H1 (cell line): ENCODE data around the gene MPIG6B. TPM values are rescaled to one million over a fixed set of nuclear protein-coding genes. Genes with fewer than 3 reads are reported as not detected.

ENCODE experiments used
- CTCF ChIA-PET: fragments of 300-600 bp; sonication (Branson Sonifier 250); formaldehyde crosslinking; loops from one replicate; lab custom pipeline; 2021; ENCODE audit not compliant: partially characterized antibody; lab: Charles Lee
- POLR2A ChIA-PET: fragments of 300-600 bp; sonication (Branson Sonifier 250); formaldehyde crosslinking; loops from one replicate; lab custom pipeline; 2021; ENCODE audit warnings: inconsistent platforms; ENCODE audit not compliant: partially characterized antibody; lab: Charles Lee
- DNase-seq, 2 experiments: peaks; one replicate each; pipeline versions ENCODE4 v3.0.0 to v3.0.0-alpha.2; 2010 to 2022; ENCODE audit warnings: low spot score in 2 of 2, low read depth in 1 of 2, mixed read lengths in 1 of 2
- FAIRE-seq: peaks from 2 replicates; lab custom pipeline; 2011; peaks lifted over from hg19 to GRCh38; lab: Jason Lieb, UNC
- H2AFZ ChIP-seq: 2 replicates; pipeline ENCODE4 v1.8.1; 2012; ENCODE audit warnings: low read length, inconsistent platforms
- H2AK5ac ChIP-seq: 2 replicates; pipeline ENCODE4 v1.6.1; 2013; ENCODE audit warnings: low read depth, low read length
- H2BK120ac ChIP-seq: replicated peaks from 2 replicates; pipeline ENCODE3; 2013; ENCODE audit warnings: low read depth, low read length, inconsistent platforms
- H2BK12ac ChIP-seq: 2 replicates; pipeline ENCODE4 v1.6.1; 2013; ENCODE audit warnings: low read depth, low read length
- H2BK15ac ChIP-seq: 2 replicates; pipeline ENCODE4 v1.6.1; 2013; ENCODE audit warnings: low read length
- H2BK20ac ChIP-seq: 2 replicates; pipeline ENCODE4 v1.6.1; 2013; ENCODE audit warnings: low read length
- H2BK5ac ChIP-seq: 2 replicates; pipeline ENCODE4 v1.6.1; 2013; ENCODE audit warnings: low read depth, low read length
- H3K14ac ChIP-seq: 2 replicates; pipeline ENCODE4 v1.6.1; 2013; ENCODE audit warnings: inconsistent platforms; ENCODE audit not compliant: insufficient read length
- H3K18ac ChIP-seq: 2 replicates; pipeline ENCODE4 v1.6.1; 2013; ENCODE audit warnings: low read length; ENCODE audit errors: extremely low read depth
- H3K23ac ChIP-seq: 2 replicates; pipeline ENCODE4 v1.6.1; 2013; ENCODE audit warnings: inconsistent platforms; ENCODE audit not compliant: insufficient read length
- H3K23me2 ChIP-seq: 2 replicates; pipeline ENCODE4 v1.6.1; 2013; ENCODE audit warnings: low read depth, low read length
- H3K27ac ChIP-seq: 2 replicates; pipeline ENCODE4 v1.6.1; 2011; ENCODE audit warnings: low read depth, low read length, inconsistent platforms
- H3K27me3 ChIP-seq, 4 experiments: replicated peaks in 1 of 4; 1 replicate in 1 of 4; 2 replicates in 3 of 4; pipeline versions ENCODE4 v1.6.1 to v1.8.1; 2011 to 2013; ENCODE audit warnings: low read length in 3 of 4, mild to moderate bottlenecking in 3 of 4, inconsistent platforms in 2 of 4, mixed read lengths in 2 of 4, moderate library complexity in 1 of 4; ENCODE audit not compliant: control insufficient read depth in 3 of 4, insufficient read depth in 3 of 4; ENCODE audit errors: extremely low read depth in 1 of 4
- H3K36me3 ChIP-seq, 4 experiments: 2 replicates each; pipeline versions ENCODE4 v1.6.1 to v1.8.1; 2011 to 2013; ENCODE audit warnings: mild to moderate bottlenecking in 4 of 4, low read length in 3 of 4, moderate library complexity in 2 of 4, control low read depth in 1 of 4, inconsistent platforms in 1 of 4; ENCODE audit not compliant: insufficient read depth in 4 of 4, control insufficient read depth in 2 of 4
- H3K4ac ChIP-seq: replicated peaks from 2 replicates; pipeline ENCODE3; 2013; ENCODE audit warnings: low read length, low read depth, mixed read lengths, inconsistent platforms; ENCODE audit not compliant: insufficient read length
- H3K4me1 ChIP-seq, 4 experiments: replicated peaks in 1 of 4; 1 replicate in 1 of 4; 2 replicates in 3 of 4; pipeline versions ENCODE4 v1.6.1 to v1.8.1; 2011 to 2013; ENCODE audit warnings: low read length in 3 of 4, inconsistent platforms in 2 of 4, mixed read lengths in 1 of 4; ENCODE audit not compliant: insufficient read depth in 4 of 4, control insufficient read depth in 3 of 4
- H3K4me2 ChIP-seq, 2 experiments: 2 replicates each; pipeline versions ENCODE4 v1.6.1 to v1.8.1; 2011 to 2013; ENCODE audit warnings: low read depth in 2 of 2, low read length in 2 of 2, control low read depth in 1 of 2, inconsistent platforms in 1 of 2, mild to moderate bottlenecking in 1 of 2; ENCODE audit not compliant: insufficient read depth in 1 of 2
- H3K4me3 ChIP-seq, 4 experiments: fragments of 200-600, 300-600 bp in 1 of 4; sonication (generic), shearing (Covaris generic), sonication (Bioruptor Twin) in 1 of 4; 2 replicates each; pipeline versions ENCODE4 v1.5.1 to v1.8.1; 2011 to 2016; ENCODE audit warnings: low read length in 4 of 4, low read depth in 3 of 4, control low read depth in 2 of 4, inconsistent platforms in 2 of 4, mild to moderate bottlenecking in 2 of 4, mixed read lengths in 1 of 4, moderate library complexity in 1 of 4; ENCODE audit not compliant: insufficient read depth in 2 of 4; ENCODE audit errors: extremely low read depth in 1 of 4
- H3K56ac ChIP-seq: replicated peaks from 2 replicates; pipeline ENCODE3; 2013; ENCODE audit warnings: low read depth, mild to moderate bottlenecking, mixed read lengths, low read length, inconsistent platforms; ENCODE audit not compliant: insufficient read length
- H3K79me1 ChIP-seq: 2 replicates; pipeline ENCODE4 v1.6.1; 2013; ENCODE audit warnings: low read depth, low read length, control low read depth
- H3K79me2 ChIP-seq, 2 experiments: 2 replicates each; pipeline versions ENCODE4 v1.6.1 to v1.8.1; 2012 to 2013; ENCODE audit warnings: low read length in 2 of 2, mild to moderate bottlenecking in 2 of 2, inconsistent platforms in 1 of 2; ENCODE audit not compliant: insufficient read depth in 2 of 2, control insufficient read depth in 1 of 2
- H3K9ac ChIP-seq, 4 experiments: replicated peaks in 1 of 4; 1 replicate in 1 of 4; 2 replicates in 3 of 4; pipeline versions ENCODE4 v1.6.1 to v1.8.1; 2011 to 2013; ENCODE audit warnings: low read depth in 3 of 4, low read length in 3 of 4, control low read depth in 2 of 4, mild to moderate bottlenecking in 2 of 4, moderate library complexity in 2 of 4, inconsistent platforms in 1 of 4; ENCODE audit errors: extremely low read depth in 1 of 4
- H3K9me3 ChIP-seq, 2 experiments: 2 replicates each; pipeline versions ENCODE4 v1.6.1 to v1.8.1; 2012 to 2013; ENCODE audit warnings: mild to moderate bottlenecking in 2 of 2, moderate library complexity in 2 of 2, control low read depth in 1 of 2, inconsistent platforms in 1 of 2, low read depth in 1 of 2, low read length in 1 of 2, mixed read lengths in 1 of 2; ENCODE audit not compliant: insufficient read depth in 2 of 2
- H4K20me1 ChIP-seq, 2 experiments: replicated peaks in 1 of 2; 2 replicates each; pipeline versions ENCODE3 to v1.8.1; 2011 to 2013; ENCODE audit warnings: inconsistent platforms in 2 of 2, low read length in 2 of 2, mild to moderate bottlenecking in 1 of 2; ENCODE audit not compliant: insufficient read depth in 2 of 2, control insufficient read depth in 1 of 2
- H4K5ac ChIP-seq: 2 replicates; pipeline ENCODE4 v1.6.1; 2013; ENCODE audit warnings: low read length, low read depth, mixed read lengths, inconsistent platforms; ENCODE audit not compliant: insufficient read length
- H4K8ac ChIP-seq: 2 replicates; pipeline ENCODE4 v1.8.0; 2013; ENCODE audit warnings: mild to moderate bottlenecking, moderate library complexity, low read length, inconsistent platforms; ENCODE audit not compliant: insufficient read depth; ENCODE audit errors: extremely low read depth
- H4K91ac ChIP-seq: replicated peaks from 2 replicates; pipeline ENCODE3; 2013; ENCODE audit warnings: low read length, mixed read lengths, inconsistent platforms; ENCODE audit not compliant: insufficient read length
- EGR1 ChIP-seq: IDR thresholded peaks from 2 replicates; pipeline ENCODE4 v1.6.1; 2011; ENCODE audit warnings: low read depth, low read length, borderline replicate concordance
- TCF12 ChIP-seq: IDR thresholded peaks from 2 replicates; pipeline ENCODE4 v1.6.1; 2011; ENCODE audit warnings: low read depth, mild to moderate bottlenecking, low read length
- WGBS, 2 experiments: shearing (Covaris generic) in 1 of 2; methylation state at CpG; one replicate each; pipeline versions ENCODE4 v1.1.6 to v1.1.7; 2013 to 2015; ENCODE audit warnings: low lambda C conversion rate in 2 of 2, mixed read lengths in 2 of 2, inconsistent platforms in 1 of 2, low coverage in 1 of 2, missing lambda C conversion rate in 1 of 2; ENCODE audit not compliant: insufficient replicate concordance in 2 of 2, insufficient coverage in 1 of 2, insufficient read length in 1 of 2; ENCODE audit errors: extremely low coverage in 1 of 2, missing lambda C conversion rate in 1 of 2; 5-methylcytosine and 5-hydroxymethylcytosine counted together
- polyA plus RNA-seq, 7 experiments: library from polyadenylated mRNA; depleted of rRNA in 3 of 7; stranded (reverse) in 5 of 7; unstranded in 2 of 7; fragments of >200 nt in 5 of 7; fragments of 200-250 nt in 2 of 7; gene quantifications; 1 replicate in 5 of 7; 2 replicates in 1 of 7; 4 replicates in 1 of 7; pipeline versions ENCODE4 v1.2.1 to v1.2.3, GENCODE V29; 2011 to 2013; ENCODE audit warnings: missing spikeins in 2 of 7, mixed read lengths in 2 of 7
- total RNA-seq: library from RNA; stranded (reverse); fragmentation: NEBNext Ultra II Directional; extraction: Animal tissue kit (Norgen Biotek cat#: 25700); gene quantifications from 2 replicates; pipeline ENCODE4 v1.2.1, GENCODE V29; 2021

The MPIG6B gene
- total and polyA plus RNA-seq, 2 of the 8 experiments (the other 6 are each of a cell fraction or from before 2014, with no cell fraction given) = 0.18 TPM; not detected in 1

DNA sequence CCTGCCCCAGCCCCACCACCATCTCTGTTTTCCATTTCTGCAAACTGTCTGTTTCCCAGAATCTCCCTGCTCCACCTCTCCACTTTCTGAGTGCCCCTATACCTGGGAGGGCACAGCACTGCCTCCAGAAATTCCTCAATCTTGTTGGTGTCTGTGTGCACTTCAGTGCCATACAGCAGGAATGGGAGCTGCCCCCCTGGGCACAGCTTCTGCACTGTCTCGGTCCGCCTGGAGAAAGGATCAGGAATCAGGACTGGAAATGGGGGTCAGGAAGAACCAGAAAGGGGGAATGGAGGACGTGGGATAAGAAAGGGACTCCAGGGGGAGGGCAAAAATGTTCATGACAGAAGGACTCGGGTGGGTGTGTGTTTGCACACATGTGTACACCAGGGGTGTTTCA lies 10.6 kb downstream of the MPIG6B start:
- Histone ChIP-seq H3K9ac (no peak overlapping the region; a peak in 1 of 7 replicates), H4K91ac (no peak overlapping the region), H3K79me1 (peaks cover 8% of the 10 kb centered on the region; the same call in 1 of the 2 replicates), H3K14ac (no peak overlapping the region), H3K4me1 (peaks cover 20 to 33% (median 22%) of the 10 kb centered on the region in 4 experiments), H3K4me3 (no peak overlapping the region), H2BK15ac (no peak overlapping the region), H2BK5ac (0 out of 2 replicates have a peak overlapping the region, but pooled peaks have one; percentile 53), H3K56ac (no peak overlapping the region), H3K4me2 (peak overlapping the region; percentile 78 to 99; a peak in 3 of 4 replicates), H3K23me2 (peaks cover 19% of the 10 kb centered on the region), H4K5ac (no peak overlapping the region), H3K36me3 (peaks cover 10 to 30% (median 21%) of the 10 kb centered on the region in 4 experiments), H2BK20ac (no peak overlapping the region), H3K18ac (no peak overlapping the region), H4K8ac (no peak overlapping the region), H3K4ac (no peak overlapping the region), H3K27me3 (no peaks in the 10 kb centered on the region), H2AFZ (no peak overlapping the region), H3K79me2 (peaks cover 0 to 26% of the 10 kb centered on the region in 2 experiments; a peak in 2 of 4 replicates), H3K23ac (no peak overlapping the region), H3K9me3 (no peaks in the 10 kb centered on the region), H2BK120ac (no peak overlapping the region), H2AK5ac (no peak overlapping the region), H3K27ac (0 out of 2 replicates have a peak overlapping the region, but pooled peaks have one; percentile 25), H4K20me1 (peaks cover 4 to 5% of the 10 kb centered on the region in 2 experiments), H2BK12ac (no peak overlapping the region; the same call in 1 of the 2 replicates)
- DNase-seq = no peak
- POLR2A ChIA-PET = interaction anchor here (1.3 to 8.7 kb wide), 5 partner anchors 9 to 102 kb away, joined by 4 to 73 read pairs (median 5); partner anchors contain the start of genes CSNK2B, GPANK1, LY6G6C and MPIG6B
- 86% methylated on average over 4 of the region's 4 CpGs; no CpG with 5 or more reads in 1 of the 2 experiments for WGBS, 2 experiments
- FAIRE-seq = no peak
- CTCF ChIA-PET = interaction anchor here (0.8 to 3.1 kb wide), 7 partner anchors 10 to 96 kb away, joined by 3 to 12 read pairs (median 3); partner anchors contain the start of gene MPIG6B
- TF ChIP-seq TCF12 = no peak
- TF ChIP-seq EGR1 = no peak
